ENCODE results near the gene C10orf71.

C10orf71 gene

DNA sequence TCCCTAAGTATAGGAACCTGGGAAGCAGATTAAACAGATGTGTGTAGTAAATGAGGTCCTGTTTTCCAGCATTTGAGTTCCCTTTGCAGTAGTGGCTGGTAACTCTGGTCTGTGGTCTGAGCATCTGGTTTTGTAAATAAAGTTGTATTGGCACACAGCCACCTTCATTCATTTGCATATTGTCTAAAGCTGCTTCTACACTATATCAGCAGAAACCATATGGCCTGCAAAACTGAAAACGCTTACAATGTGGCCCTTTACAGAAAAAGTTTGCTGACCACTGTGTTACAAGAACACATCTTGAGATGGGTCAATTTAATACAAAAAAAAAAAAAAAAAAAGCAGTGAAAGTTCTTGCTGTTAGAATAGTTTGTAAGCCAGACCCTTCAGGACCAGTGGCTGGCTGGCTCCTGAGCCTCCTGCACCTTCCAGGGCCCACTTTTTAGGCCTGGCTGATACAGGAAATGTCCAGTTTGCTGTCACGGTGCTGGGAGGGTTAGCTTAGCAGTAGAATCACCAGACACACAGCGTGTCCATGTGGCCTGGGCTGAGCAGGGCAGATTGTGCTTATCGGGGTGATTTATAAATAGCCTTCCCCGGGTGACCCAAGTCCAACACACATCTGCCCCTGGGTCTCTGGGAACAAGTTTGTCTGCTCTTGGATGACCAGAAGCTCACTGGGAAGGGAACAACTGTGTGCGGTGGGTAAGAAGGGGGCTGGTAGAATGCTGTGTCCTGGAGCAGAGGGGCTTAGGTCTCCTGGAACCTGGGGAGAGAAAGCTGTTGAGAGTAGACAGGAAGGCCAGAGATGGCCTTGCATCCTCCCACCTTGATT is 1.4 kb downstream of the C10orf71 start:
- no peaks in the 10 kb centered on the region for H3K4me1 ChIP-seq (ENCODE audit: insufficient read depth, poor library complexity, severe bottlenecking)
- H3K9me3 ChIP-seq (ENCODE audit: severe bottlenecking): no peaks in the 10 kb centered on the region
- H3K4me3 ChIP-seq (ENCODE audit: severe bottlenecking): no peak overlapping the region
- H3K36me3 ChIP-seq (ENCODE audit: low read depth): no peaks in the 10 kb centered on the region
- no peak for TF ChIP-seq CTCF (IDR thresholded peaks at IDR 0.05; ENCODE audit: poor library complexity, severe bottlenecking)
- peaks cover 4% of the 10 kb centered on the region for H3K27me3 ChIP-seq (ENCODE audit: insufficient read depth, poor library complexity, severe bottlenecking)
- DNase-seq (ENCODE audit: low spot score) (no peak), ATAC-seq (ENCODE audit: low read depth) (no peak)
- H3K27ac ChIP-seq (ENCODE audit: poor library complexity, severe bottlenecking): no peak overlapping the region

GRCh38 chr10:49301302-49301701 is 2.3 kb downstream of the C10orf71 start:
- no peak overlapping the region for H3K27ac ChIP-seq (ENCODE audit: poor library complexity, severe bottlenecking)
- no peak for DNase-seq (ENCODE audit: low spot score)
- no peak overlapping the region for H3K4me3 ChIP-seq (ENCODE audit: severe bottlenecking)
- H3K36me3 ChIP-seq (ENCODE audit: low read depth): no peaks in the 10 kb centered on the region
- H3K4me1 ChIP-seq (ENCODE audit: insufficient read depth, poor library complexity, severe bottlenecking): no peaks in the 10 kb centered on the region
- peaks cover 4% of the 10 kb centered on the region for H3K27me3 ChIP-seq (ENCODE audit: insufficient read depth, poor library complexity, severe bottlenecking)
- H3K9me3 ChIP-seq (ENCODE audit: severe bottlenecking): no peaks in the 10 kb centered on the region
- TF ChIP-seq CTCF (IDR thresholded peaks at IDR 0.05; ENCODE audit: poor library complexity, severe bottlenecking): no peak
- no peak for ATAC-seq (ENCODE audit: low read depth)

DNA sequence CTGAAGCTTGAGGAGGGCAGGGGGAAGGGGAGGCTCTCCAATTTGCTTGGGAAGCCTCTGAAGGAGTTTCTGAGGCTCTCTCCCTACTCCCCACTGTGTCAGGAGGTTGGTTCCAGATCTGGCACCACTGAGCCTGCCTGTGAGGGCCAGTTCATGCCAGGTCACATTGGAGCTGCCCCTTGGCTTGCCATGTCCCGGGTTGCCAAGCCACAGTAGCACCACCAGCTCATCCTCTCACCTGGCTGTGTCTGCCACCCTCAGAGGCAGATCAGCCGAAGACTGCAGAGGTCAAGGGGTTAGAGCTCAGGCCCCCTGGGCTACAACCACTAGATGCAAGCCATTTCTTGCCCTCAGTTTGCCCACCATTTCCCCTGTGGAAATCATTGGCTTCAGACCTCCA is 3.1 kb downstream of the C10orf71 start:
- H3K4me1 ChIP-seq (ENCODE audit: insufficient read depth, poor library complexity, severe bottlenecking): no peaks in the 10 kb centered on the region

DNA sequence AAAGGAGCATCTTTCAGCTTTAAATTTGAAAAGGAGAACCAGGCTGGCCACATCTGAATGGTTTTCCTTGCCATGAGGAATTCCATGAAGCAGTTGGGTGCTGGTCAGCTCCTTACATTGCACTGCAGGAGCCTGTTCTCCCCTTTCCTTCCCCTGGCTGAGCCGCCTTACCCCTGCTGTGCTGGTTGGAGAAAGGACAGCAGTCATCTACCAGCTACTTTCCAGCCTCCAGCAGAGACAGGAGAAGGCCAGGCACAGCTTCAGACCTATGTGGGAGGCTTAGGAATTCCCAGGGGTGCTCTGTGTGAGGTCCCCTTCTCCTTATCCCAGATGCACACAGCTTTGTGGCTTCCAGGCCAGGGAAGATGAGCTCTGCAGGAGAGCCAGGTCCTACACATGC is 4.7 kb downstream of the C10orf71 start:
- ATAC-seq (ENCODE audit: low read depth) (no peak), DNase-seq (ENCODE audit: low spot score) (no peak)
- TF ChIP-seq CTCF (IDR thresholded peaks at IDR 0.05; ENCODE audit: poor library complexity, severe bottlenecking): no peak
- Histone ChIP-seq H3K9me3 (ENCODE audit: severe bottlenecking) (no peaks in the 10 kb centered on the region), H3K27me3 (ENCODE audit: insufficient read depth, poor library complexity, severe bottlenecking) (no peaks in the 10 kb centered on the region), H3K4me1 (ENCODE audit: insufficient read depth, poor library complexity, severe bottlenecking) (no peaks in the 10 kb centered on the region), H3K4me3 (ENCODE audit: severe bottlenecking) (no peak overlapping the region), H3K27ac (ENCODE audit: poor library complexity, severe bottlenecking) (no peak overlapping the region), H3K36me3 (ENCODE audit: low read depth) (no peaks in the 10 kb centered on the region)

More for the DNA sequence above, 3.1 kb downstream of the C10orf71 start:
- Histone ChIP-seq H3K4me3 (ENCODE audit: severe bottlenecking) (no peak overlapping the region), H3K27ac (ENCODE audit: poor library complexity, severe bottlenecking) (no peak overlapping the region), H3K27me3 (ENCODE audit: insufficient read depth, poor library complexity, severe bottlenecking) (peaks cover 4% of the 10 kb centered on the region), H3K9me3 (ENCODE audit: severe bottlenecking) (no peaks in the 10 kb centered on the region), H3K36me3 (ENCODE audit: low read depth) (no peaks in the 10 kb centered on the region)
- ATAC-seq (ENCODE audit: low read depth) (no peak), DNase-seq (ENCODE audit: low spot score) (no peak)
- TF ChIP-seq CTCF (IDR thresholded peaks at IDR 0.05; ENCODE audit: poor library complexity, severe bottlenecking): no peak

GRCh38 chr10:49304137-49304536 is 5.2 kb downstream of the C10orf71 start:
- DNase-seq (ENCODE audit: low spot score): no peak
- Histone ChIP-seq H3K4me1 (ENCODE audit: insufficient read depth, poor library complexity, severe bottlenecking) (no peaks in the 10 kb centered on the region), H3K36me3 (ENCODE audit: low read depth) (no peaks in the 10 kb centered on the region), H3K27ac (ENCODE audit: poor library complexity, severe bottlenecking) (no peak overlapping the region), H3K9me3 (ENCODE audit: severe bottlenecking) (no peaks in the 10 kb centered on the region), H3K4me3 (ENCODE audit: severe bottlenecking) (no peak overlapping the region), H3K27me3 (ENCODE audit: insufficient read depth, poor library complexity, severe bottlenecking) (no peaks in the 10 kb centered on the region)
- ATAC-seq (ENCODE audit: low read depth): no peak
- no peak for TF ChIP-seq CTCF (IDR thresholded peaks at IDR 0.05; ENCODE audit: poor library complexity, severe bottlenecking)
